Measurements from ENCODE around the gene FGF18.
A peak's percentile ranks its signal among the peaks of the same experiment; 100 is the strongest.

FGF18 gene

GRCh38 chr5:171433352-171433698 is 13.9 kb downstream of the FGF18 start:
- no CpG with 5 or more reads among the region's 6 CpGs for WGBS, 2 donors (ENCODE audit: extremely low coverage in 2 of 2, insufficient read length in 2 of 2, insufficient replicate concordance in 1 of 2)
- Histone ChIP-seq H4K8ac (ENCODE audit: low read depth, low read length) (no peak overlapping the region), H3K4me3 (ENCODE audit: low read length in 2 of 2) (no peak overlapping the region), H2BK15ac (ENCODE audit: low read length) (no peak overlapping the region), H3K23ac (ENCODE audit: low read depth, low read length, poor library complexity) (no peak overlapping the region), H3K36me3 (replicated peaks in 1 of 2; ENCODE audit: control insufficient read depth in 2 of 2, insufficient read depth in 2 of 2, low read length in 2 of 2) (no peaks in the 10 kb centered on the region), H2BK12ac (ENCODE audit: low read length) (no peak overlapping the region), H2AK5ac (ENCODE audit: low read depth, low read length) (no peak overlapping the region), H2BK5ac (ENCODE audit: low read length) (no peak overlapping the region), H3K79me1 (ENCODE audit: low read depth, low read length) (no peaks in the 10 kb centered on the region), H3K4me2 (ENCODE audit: insufficient read depth, low read length, poor library complexity, severe bottlenecking) (no peak overlapping the region), H3K18ac (ENCODE audit: low read length) (no peak overlapping the region), H3K14ac (ENCODE audit: low read length) (no peak overlapping the region), H2BK120ac (ENCODE audit: low read depth, low read length) (no peak overlapping the region), H3K9ac (ENCODE audit: low read depth, low read length, poor library complexity) (no peak overlapping the region), H3K4me1 (ENCODE audit: control insufficient read depth in 2 of 2, insufficient read depth in 1 of 2, low read depth in 1 of 2, low read length in 2 of 2) (peaks cover 8 to 12% of the 10 kb centered on the region in 2 donors), H3K9me3 (replicated peaks in 1 of 2; ENCODE audit: control insufficient read depth in 2 of 2, insufficient read depth in 1 of 2, low read depth in 1 of 2, low read length in 2 of 2) (no peaks in the 10 kb centered on the region), H4K91ac (ENCODE audit: low read depth, low read length, poor library complexity) (no peak overlapping the region), H3K27me3 (ENCODE audit: control insufficient read depth in 3 of 3, insufficient read depth in 3 of 3, low read depth in 1 of 3, low read length in 3 of 3) (no peaks in the 10 kb centered on the region), H3K27ac (replicated peaks; ENCODE audit: low read length) (no peak overlapping the region), H3K4ac (ENCODE audit: low read length) (no peak overlapping the region), H2AFZ (ENCODE audit: low read length) (peak overlapping the region; percentile 79)
- DNase-seq (ENCODE audit: low spot score) = no peak

DNA sequence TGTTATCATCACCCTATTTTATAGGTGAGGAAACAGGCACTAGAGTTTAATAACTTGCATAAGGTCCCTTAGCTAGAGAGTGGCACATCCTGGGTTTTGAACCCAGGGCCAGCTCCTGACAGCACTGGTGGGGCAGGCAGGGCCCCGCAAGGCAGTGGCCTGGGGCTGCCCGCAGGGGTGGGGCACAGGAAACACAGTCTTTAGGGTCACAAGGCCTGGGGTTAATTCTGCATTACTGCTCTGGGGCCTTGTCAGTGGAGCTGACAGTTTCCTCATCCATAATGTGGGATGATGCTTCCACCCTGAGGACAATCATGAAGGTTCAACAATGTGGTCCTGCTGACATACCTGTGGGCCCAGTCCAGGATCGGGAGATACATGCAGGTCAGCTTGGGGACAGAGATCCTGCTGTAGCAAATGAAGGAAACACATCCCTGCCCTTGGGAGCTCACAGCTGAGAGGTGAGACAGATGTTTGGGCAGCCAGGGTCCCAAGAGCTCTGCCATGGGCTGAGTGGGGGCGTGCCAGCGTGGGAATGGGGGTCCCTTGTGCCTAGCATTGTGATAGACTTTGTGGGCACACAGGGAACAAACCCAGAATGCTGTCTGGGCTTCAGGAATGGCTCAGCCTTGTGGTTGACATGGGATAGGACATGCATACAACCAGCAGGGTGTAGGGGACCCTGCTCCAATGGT is 14.7 kb downstream of the FGF18 start:
- H3K27ac ChIP-seq (replicated peaks; ENCODE audit: low read length) = no peak overlapping the region
- WGBS, 2 donors (ENCODE audit: extremely low coverage in 2 of 2, insufficient read length in 2 of 2, insufficient replicate concordance in 1 of 2) = no CpG with 5 or more reads among the region's 5 CpGs
- H2BK15ac ChIP-seq (ENCODE audit: low read length) = no peak overlapping the region
- no peak overlapping the region for H4K91ac ChIP-seq (ENCODE audit: low read depth, low read length, poor library complexity)
- H3K23ac ChIP-seq (ENCODE audit: low read depth, low read length, poor library complexity) = no peak overlapping the region
- no peak overlapping the region for H2AK5ac ChIP-seq (ENCODE audit: low read depth, low read length)
- no peaks in the 10 kb centered on the region for H3K79me1 ChIP-seq (ENCODE audit: low read depth, low read length)
- no peak overlapping the region for H2BK5ac ChIP-seq (ENCODE audit: low read length)
- H3K4me3 ChIP-seq (ENCODE audit: low read length in 2 of 2) = no peak overlapping the region
- H3K4me1 ChIP-seq (ENCODE audit: control insufficient read depth in 2 of 2, insufficient read depth in 1 of 2, low read depth in 1 of 2, low read length in 2 of 2) = peaks cover 8 to 12% of the 10 kb centered on the region in 2 donors
- H3K36me3 ChIP-seq (replicated peaks in 1 of 2; ENCODE audit: control insufficient read depth in 2 of 2, insufficient read depth in 2 of 2, low read length in 2 of 2) = no peaks in the 10 kb centered on the region
- H2AFZ ChIP-seq (ENCODE audit: low read length) = peak overlapping the region; percentile 79
- H3K9me3 ChIP-seq (replicated peaks in 1 of 2; ENCODE audit: control insufficient read depth in 2 of 2, insufficient read depth in 1 of 2, low read depth in 1 of 2, low read length in 2 of 2) = no peaks in the 10 kb centered on the region
- H3K4me2 ChIP-seq (ENCODE audit: insufficient read depth, low read length, poor library complexity, severe bottlenecking) = no peak overlapping the region
- H3K27me3 ChIP-seq (ENCODE audit: control insufficient read depth in 3 of 3, insufficient read depth in 3 of 3, low read depth in 1 of 3, low read length in 3 of 3) = no peaks in the 10 kb centered on the region
- no peak for DNase-seq (ENCODE audit: low spot score)
- H2BK120ac ChIP-seq (ENCODE audit: low read depth, low read length) = no peak overlapping the region
- peak overlapping the region; percentile 1 for H3K18ac ChIP-seq (ENCODE audit: low read length)
- H3K9ac ChIP-seq (ENCODE audit: low read depth, low read length, poor library complexity) = no peak overlapping the region
- H4K8ac ChIP-seq (ENCODE audit: low read depth, low read length) = no peak overlapping the region
- no peak overlapping the region for H3K14ac ChIP-seq (ENCODE audit: low read length)
- no peak overlapping the region for H3K4ac ChIP-seq (ENCODE audit: low read length)
- no peak overlapping the region for H2BK12ac ChIP-seq (ENCODE audit: low read length)

DNA sequence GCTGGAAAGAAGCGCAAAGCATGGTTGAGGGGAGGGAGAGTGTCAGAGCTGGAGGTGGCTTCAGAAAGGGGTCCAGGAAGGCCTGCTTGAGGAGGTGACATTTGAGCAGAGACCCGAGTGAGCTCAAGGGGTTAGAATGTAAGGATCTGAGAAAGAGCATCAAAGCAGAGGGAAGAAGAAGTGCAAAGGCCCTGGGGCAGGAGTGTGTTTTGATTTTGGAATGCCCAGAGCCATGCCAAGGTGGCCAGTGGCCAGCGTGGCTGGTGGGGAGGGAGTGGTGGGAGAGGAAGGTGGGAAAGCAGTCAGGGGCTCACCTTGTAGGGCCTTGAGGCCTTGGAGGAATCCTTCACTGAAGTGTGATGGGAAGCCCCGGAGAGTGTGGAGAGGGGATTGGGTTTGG is 15.4 kb downstream of the FGF18 start:
- WGBS, 2 donors (ENCODE audit: extremely low coverage in 2 of 2, insufficient read length in 2 of 2, insufficient replicate concordance in 1 of 2) = no CpG with 5 or more reads among the region's 4 CpGs

GRCh38 chr5:171435908-171436307 is 16.5 kb downstream of the FGF18 start:
- Histone ChIP-seq H4K91ac (ENCODE audit: low read depth, low read length, poor library complexity) (no peak overlapping the region), H3K36me3 (replicated peaks in 1 of 2; ENCODE audit: control insufficient read depth in 2 of 2, insufficient read depth in 2 of 2, low read length in 2 of 2) (no peaks in the 10 kb centered on the region), H3K79me1 (ENCODE audit: low read depth, low read length) (no peaks in the 10 kb centered on the region), H4K8ac (ENCODE audit: low read depth, low read length) (no peak overlapping the region), H3K4me2 (ENCODE audit: insufficient read depth, low read length, poor library complexity, severe bottlenecking) (no peak overlapping the region), H2AFZ (ENCODE audit: low read length) (no peak overlapping the region), H3K9ac (ENCODE audit: low read depth, low read length, poor library complexity) (no peak overlapping the region), H3K27ac (replicated peaks; ENCODE audit: low read length) (no peak overlapping the region), H3K23ac (ENCODE audit: low read depth, low read length, poor library complexity) (peak overlapping the region; percentile 66), H3K4me1 (ENCODE audit: control insufficient read depth in 2 of 2, insufficient read depth in 1 of 2, low read depth in 1 of 2, low read length in 2 of 2) (peaks cover 8 to 12% of the 10 kb centered on the region in 2 donors), H3K4ac (ENCODE audit: low read length) (no peak overlapping the region), H3K18ac (ENCODE audit: low read length) (peak overlapping the region; percentile 81), H2AK5ac (ENCODE audit: low read depth, low read length) (peak overlapping the region; percentile 17), H3K27me3 (ENCODE audit: control insufficient read depth in 3 of 3, insufficient read depth in 3 of 3, low read depth in 1 of 3, low read length in 3 of 3) (no peaks in the 10 kb centered on the region), H2BK12ac (ENCODE audit: low read length) (no peak overlapping the region), H2BK5ac (ENCODE audit: low read length) (no peak overlapping the region), H2BK120ac (ENCODE audit: low read depth, low read length) (no peak overlapping the region), H3K4me3 (ENCODE audit: low read length in 2 of 2) (no peak overlapping the region), H3K14ac (ENCODE audit: low read length) (peak overlapping the region; percentile 92), H2BK15ac (ENCODE audit: low read length) (peak overlapping the region; percentile 12), H3K9me3 (replicated peaks in 1 of 2; ENCODE audit: control insufficient read depth in 2 of 2, insufficient read depth in 1 of 2, low read depth in 1 of 2, low read length in 2 of 2) (no peaks in the 10 kb centered on the region)
- no peak for DNase-seq (ENCODE audit: low spot score)
- WGBS, 2 donors (ENCODE audit: extremely low coverage in 2 of 2, insufficient read length in 2 of 2, insufficient replicate concordance in 1 of 2) = no CpG with 5 or more reads among the region's 20 CpGs

More for the DNA sequence above, 15.4 kb downstream of the FGF18 start:
- Histone ChIP-seq H3K36me3 (replicated peaks in 1 of 2; ENCODE audit: control insufficient read depth in 2 of 2, insufficient read depth in 2 of 2, low read length in 2 of 2) (no peaks in the 10 kb centered on the region), H2BK5ac (ENCODE audit: low read length) (no peak overlapping the region), H3K14ac (ENCODE audit: low read length) (no peak overlapping the region), H2AK5ac (ENCODE audit: low read depth, low read length) (no peak overlapping the region), H3K4me3 (ENCODE audit: low read length in 2 of 2) (no peak overlapping the region), H3K23ac (ENCODE audit: low read depth, low read length, poor library complexity) (no peak overlapping the region), H3K27me3 (ENCODE audit: control insufficient read depth in 3 of 3, insufficient read depth in 3 of 3, low read depth in 1 of 3, low read length in 3 of 3) (no peaks in the 10 kb centered on the region), H4K91ac (ENCODE audit: low read depth, low read length, poor library complexity) (no peak overlapping the region), H3K27ac (replicated peaks; ENCODE audit: low read length) (no peak overlapping the region), H3K18ac (ENCODE audit: low read length) (no peak overlapping the region), H2BK120ac (ENCODE audit: low read depth, low read length) (no peak overlapping the region), H3K9ac (ENCODE audit: low read depth, low read length, poor library complexity) (no peak overlapping the region), H2BK15ac (ENCODE audit: low read length) (no peak overlapping the region), H3K79me1 (ENCODE audit: low read depth, low read length) (no peaks in the 10 kb centered on the region), H4K8ac (ENCODE audit: low read depth, low read length) (no peak overlapping the region), H3K9me3 (replicated peaks in 1 of 2; ENCODE audit: control insufficient read depth in 2 of 2, insufficient read depth in 1 of 2, low read depth in 1 of 2, low read length in 2 of 2) (no peaks in the 10 kb centered on the region), H2AFZ (ENCODE audit: low read length) (no peak overlapping the region), H2BK12ac (ENCODE audit: low read length) (no peak overlapping the region), H3K4me2 (ENCODE audit: insufficient read depth, low read length, poor library complexity, severe bottlenecking) (no peak overlapping the region), H3K4me1 (ENCODE audit: control insufficient read depth in 2 of 2, insufficient read depth in 1 of 2, low read depth in 1 of 2, low read length in 2 of 2) (peaks cover 8 to 12% of the 10 kb centered on the region in 2 donors), H3K4ac (ENCODE audit: low read length) (no peak overlapping the region)
- no peak for DNase-seq (ENCODE audit: low spot score)
